GM12878 (cell line): ENCODE data around the gene ITGA3. TPM values are rescaled to one million over a fixed set of nuclear protein-coding genes. Genes with fewer than 3 reads are reported as not detected.

Experiments used
- ATAC-seq: fragments of 200-7000 bp; cut with Tn5 transposase; 3 replicates; pipeline ENCODE4 v1.9.1; 2020; ENCODE audit warnings: mild to moderate bottlenecking, moderate library complexity
- BruUV-seq: library from RNA; stranded (reverse); fragments of 400-500 nt; replicated peaks from 2 replicates; lab custom pipeline; 2021; lab: Mats Ljungman, UMichigan
- CTCF ChIA-PET: fragments of 300-600 bp; sonication (Branson Sonifier 250); formaldehyde crosslinking; extraction: SDS; loops from one replicate; lab custom pipeline; 2021; ENCODE audit warnings: inconsistent platforms; lab: Yijun Ruan, JAX
- POLR2A ChIA-PET: fragments of 350-600 bp; formaldehyde crosslinking; extraction: SDS; loops from one replicate; lab custom pipeline; 2021; ENCODE audit warnings: inconsistent platforms; lab: Charles Lee
- RAD21 ChIA-PET: fragments of 300-600 bp; sonication (Branson Sonifier 250); formaldehyde crosslinking; loops from one replicate; lab custom pipeline; 2023; ENCODE audit warnings: antibody characterized with exemption; ENCODE audit not compliant: unreplicated experiment; lab: Charles Lee
- SMC1A ChIA-PET: fragments of 300-600 bp; sonication (Branson Sonifier 250); formaldehyde crosslinking; loops from one replicate; lab custom pipeline; 2023; ENCODE audit not compliant: unreplicated experiment, uncharacterized antibody; lab: Charles Lee
- DNase-seq: peaks from one replicate; pipeline ENCODE4 v3.0.0-alpha.2; 2011; ENCODE audit warnings: low read depth, low spot score
- FAIRE-seq: peaks from 3 replicates; lab custom pipeline; 2011; peaks lifted over from hg19 to GRCh38; lab: Jason Lieb, UNC
- H2AFZ ChIP-seq: 2 replicates; pipeline ENCODE4 v1.6.0; 2011; ENCODE audit warnings: low read depth, low read length, control low read depth; ENCODE audit not compliant: control insufficient read depth
- H3K27ac ChIP-seq: 2 replicates; pipeline ENCODE4 v1.5.1; 2011; ENCODE audit warnings: control low read depth; ENCODE audit not compliant: control insufficient read depth, insufficient read depth
- H3K27me3 ChIP-seq, 2 experiments: replicated peaks in 1 of 2; 2 replicates each; pipeline versions ENCODE4 v1.6.0 to v1.6.1; 2011; ENCODE audit warnings: low read length in 1 of 2; ENCODE audit not compliant: control insufficient read depth in 2 of 2, insufficient read depth in 2 of 2
- H3K36me3 ChIP-seq, 2 experiments: 2 replicates each; pipeline ENCODE4 v1.5.1; 2011; ENCODE audit warnings: low read length in 1 of 2; ENCODE audit not compliant: control insufficient read depth in 2 of 2, insufficient read depth in 2 of 2
- H3K4me1 ChIP-seq: 2 replicates; pipeline ENCODE4 v1.6.1; 2011; ENCODE audit warnings: mild to moderate bottlenecking, low read length, moderate library complexity, mixed read lengths; ENCODE audit not compliant: control insufficient read depth, insufficient read depth
- H3K4me2 ChIP-seq: 2 replicates; pipeline ENCODE4 v1.6.0; 2011; ENCODE audit warnings: control low read depth; ENCODE audit not compliant: control insufficient read depth, insufficient read depth
- H3K4me3 ChIP-seq: fragments of 200-600 bp; sonication (generic); 2 replicates; pipeline ENCODE4 v1.5.1; 2016
- H3K79me2 ChIP-seq: 2 replicates; pipeline ENCODE4 v1.6.0; 2011; ENCODE audit warnings: low read length; ENCODE audit not compliant: control insufficient read depth, insufficient read depth
- H3K9ac ChIP-seq: 2 replicates; pipeline ENCODE4 v1.8.0; 2011; ENCODE audit warnings: low read length, control low read depth, mixed read lengths; ENCODE audit not compliant: control insufficient read depth, insufficient read depth
- H3K9me3 ChIP-seq: replicated peaks from 3 replicates; pipeline ENCODE4 v1.5.1; 2011; ENCODE audit warnings: mild to moderate bottlenecking, low read length; ENCODE audit not compliant: control insufficient read depth, insufficient read depth
- H4K20me1 ChIP-seq: 2 replicates; pipeline ENCODE4 v1.6.0; 2011; ENCODE audit not compliant: control insufficient read depth, insufficient read depth
- ASH2L ChIP-seq: fragments of 300-600, 200-600 bp; sonication (generic); IDR thresholded peaks from 2 replicates; pipeline ENCODE4 v1.6.1; 2017; ENCODE audit warnings: low read depth, mild to moderate bottlenecking, borderline replicate concordance
- ATF2 ChIP-seq: IDR thresholded peaks from 2 replicates; pipeline ENCODE4 v1.6.1; 2012; ENCODE audit warnings: low read length, inconsistent platforms
- BHLHE40 ChIP-seq, 2 experiments: fragments of 450-650 bp in 1 of 2; IDR thresholded peaks; 2 replicates each; pipeline ENCODE4 v1.6.1; 2011 to 2017; ENCODE audit warnings: low read depth in 2 of 2, borderline replicate concordance in 1 of 2, improper control_type of control experiment in 1 of 2, low read length in 1 of 2, mild to moderate bottlenecking in 1 of 2
- E2F8 ChIP-seq: fragments of 450-650 bp; IDR thresholded peaks from 2 replicates; pipeline ENCODE4 v1.6.1; 2018; ENCODE audit warnings: mild to moderate bottlenecking, low read depth, moderate library complexity; ENCODE audit not compliant: partially characterized antibody
- HDGF ChIP-seq: fragments of 450-650 bp; IDR thresholded peaks from 2 replicates; pipeline ENCODE4 v1.6.1; 2016; ENCODE audit warnings: antibody characterized with exemption
- MYC ChIP-seq: IDR thresholded peaks from 2 replicates; pipeline ENCODE4 v1.6.1; 2011; ENCODE audit warnings: mild to moderate bottlenecking, low read length, moderate library complexity, inconsistent platforms; ENCODE audit not compliant: insufficient read depth, insufficient replicate concordance, insufficient read length, severe bottlenecking
- NKRF ChIP-seq: fragments of 450-650 bp; conservative IDR thresholded peaks from 2 replicates; pipeline ENCODE4 v1.6.1; 2017; ENCODE audit warnings: mild to moderate bottlenecking, moderate library complexity
- RCOR1 ChIP-seq: conservative IDR thresholded peaks from 2 replicates; pipeline ENCODE4 v1.6.1; 2012; ENCODE audit warnings: low read depth, low read length, improper control_type of control experiment
- RELA ChIP-seq: fragments of 450-650 bp; IDR thresholded peaks from 2 replicates; pipeline ENCODE4 v1.8.0; 2014; ENCODE audit warnings: borderline replicate concordance; ENCODE audit not compliant: partially characterized antibody
- SREBF1 ChIP-seq: IDR thresholded peaks from 2 replicates; pipeline ENCODE4 v1.6.1; 2012; ENCODE audit warnings: mild to moderate bottlenecking, low read length
- ZNF622 ChIP-seq: fragments of 450-650 bp; IDR thresholded peaks from 2 replicates; pipeline ENCODE4 v1.6.1; 2017; ENCODE audit warnings: mild to moderate bottlenecking, inconsistent platforms
- ZZZ3 ChIP-seq: IDR thresholded peaks from 2 replicates; pipeline ENCODE4 v1.6.1; 2011; ENCODE audit warnings: low read depth; ENCODE audit not compliant: control insufficient read depth, insufficient read length
- WGBS: methylation state at CpG from one replicate; pipeline ENCODE4 v1.1.6; 2016; ENCODE audit warnings: low lambda C conversion rate; ENCODE audit not compliant: insufficient replicate concordance, insufficient coverage; ENCODE audit errors: missing lambda C conversion rate; 5-methylcytosine and 5-hydroxymethylcytosine counted together
- in situ Hi-C: fragments of 300-500 bp; cut with MboI; formaldehyde crosslinking; loops from 9 replicates; pipeline ENCODE4 v1.14.3; 2018; ENCODE audit warnings: mixed read lengths
- intact Hi-C: fragments of 100-400 bp; cut with micrococcal nuclease; formaldehyde crosslinking; loops from one replicate; pipeline ENCODE4 v1.14.2; 2022; ENCODE audit not compliant: unreplicated experiment
- polyA plus RNA-seq, 11 experiments: library from polyadenylated mRNA; depleted of rRNA in 4 of 11; unstranded in 6 of 11; stranded (reverse) in 5 of 11; fragments of >200 nt; fragmentation: Nextera tagmentation in 4 of 11; fragmentation: Illumina TruSeq in 1 of 11; extraction: Ambion mirVana in 4 of 11; extraction: Trizol in 1 of 11; gene quantifications; 1 replicate in 1 of 11; 2 replicates in 10 of 11; pipeline versions ENCODE4 v1.2.1 to v1.2.3, GENCODE V29; 2011 to 2016; ENCODE audit warnings: inconsistent platforms in 2 of 11, missing spikeins in 2 of 11, low read depth in 1 of 11
- total RNA-seq, 4 experiments: library from RNA; depleted of rRNA in 3 of 4; stranded (reverse); fragments of >200 nt in 3 of 4; fragmentation: Illumina TruSeq in 1 of 4; extraction: Trizol in 1 of 4; gene quantifications; 2 replicates each; pipeline versions ENCODE4 v1.2.1 to v1.2.3, GENCODE V29; 2013 to 2021

ITGA3 gene
- total and polyA plus RNA-seq, 10 of the 15 experiments (the other 5 are each of a cell fraction or from before 2014, with no cell fraction given) = 0.29 to 13.4 (median 6.6) TPM

GRCh38 chr17:50013079-50013478 lies 42.8 kb upstream of the ITGA3 start:
- in situ Hi-C loops (no loop called here), intact Hi-C loops (no loop called here)
- Histone ChIP-seq H3K27ac (no peak overlapping the region), H3K4me2 (no peak overlapping the region), H2AFZ (no peak overlapping the region), H3K9me3 (peaks cover 7% of the 10 kb centered on the region; the same call in 2 of the 3 replicates), H3K4me1 (no peaks in the 10 kb centered on the region), H3K79me2 (no peaks in the 10 kb centered on the region), H3K36me3 (no peaks in the 10 kb centered on the region), H3K27me3 (no peaks in the 10 kb centered on the region), H3K4me3 (no peak overlapping the region), H4K20me1 (no peaks in the 10 kb centered on the region), H3K9ac (no peak overlapping the region)
- no peak for TF ChIP-seq ATF2
- no peak for TF ChIP-seq ASH2L
- TF ChIP-seq E2F8 = no peak
- no peak for TF ChIP-seq SREBF1
- no peak for TF ChIP-seq BHLHE40 (IDR thresholded peaks at IDR 0.05; ENCODE audit: borderline replicate concordance in 1 of 2, low read depth in 2 of 2, low read length in 1 of 2)
- no peak for TF ChIP-seq ZZZ3
- TF ChIP-seq RELA = no peak
- TF ChIP-seq MYC = no peak
- TF ChIP-seq ZNF622 = no peak
- TF ChIP-seq NKRF = no peak
- TF ChIP-seq RCOR1 = no peak
- no peak for TF ChIP-seq HDGF
- POLR2A ChIA-PET = no interaction called here
- WGBS = 0% methylated on average over 2 of the region's 2 CpGs
- CTCF ChIA-PET = interaction anchor here (1.3 kb wide), 1 partner anchor 81 kb away, joined by 3 read pairs; no protein-coding TSS in a partner anchor
- FAIRE-seq = no peak
- SMC1A ChIA-PET = no interaction called here
- RAD21 ChIA-PET = no interaction called here
- BruUV-seq = no TSS peak
- no peak for DNase-seq
- ATAC-seq = no peak
